Dedifferentiated amniotic fluid mesenchymal stem cell (primary cell): ENCODE measurements around the gene SLC52A3.
"Not testable (repeated sequence)": the region's sequence is repeated elsewhere in the genome, so short reads cannot be mapped to it uniquely, and the experiment has no call there.

Source experiments
- DNase-seq: peaks from one replicate; pipeline ENCODE4 v3.0.0-alpha.2; 2016; ENCODE audit errors: extremely low spot score

The SLC52A3 gene

DNA sequence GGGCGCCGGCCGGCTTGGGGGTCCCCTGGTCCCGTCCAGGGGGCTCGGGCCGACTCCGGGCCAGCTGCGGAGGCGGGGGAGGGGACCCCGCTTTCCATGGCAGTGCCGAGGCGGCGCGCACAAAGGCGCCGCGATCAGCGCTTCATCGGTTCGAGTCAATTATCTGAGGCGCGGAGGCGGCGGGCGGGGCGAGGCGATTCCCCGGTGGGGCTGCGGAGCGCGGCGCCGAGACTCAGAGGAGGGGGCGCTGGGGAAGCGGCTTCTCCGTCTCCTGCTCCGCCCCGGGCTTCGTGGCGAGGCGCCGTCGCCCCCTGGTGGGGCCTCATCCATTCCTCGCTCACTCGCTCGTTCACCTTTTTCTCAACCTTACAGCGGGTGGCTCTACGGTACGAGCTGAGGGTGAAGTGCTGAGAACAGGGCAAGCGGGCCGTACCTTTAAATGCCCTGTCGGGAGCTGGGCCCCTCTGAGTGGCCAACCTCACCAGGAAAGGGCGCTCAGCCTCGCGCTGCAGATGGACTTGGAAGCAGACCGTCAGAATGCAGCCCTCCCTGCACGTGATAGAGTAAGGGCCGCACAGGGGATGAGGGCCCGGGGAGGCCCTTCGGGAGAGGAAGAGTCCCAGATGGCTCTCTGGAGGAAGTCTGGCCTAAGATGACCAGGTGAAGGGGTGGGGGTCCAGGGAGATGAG, 39.9 kb downstream of the SLC52A3 start:
- DNase-seq, result no peak

GRCh38 chr20:726160-726559, 42.1 kb downstream of the SLC52A3 start:
- no peak for DNase-seq

- DNase-seq, result no peak
These were observed 42.8 kb downstream of the SLC52A3 start for GRCh38 chr20:725491-725890.

GRCh38 chr20:724797-725196, 43.5 kb downstream of the SLC52A3 start:
- not testable (repeated sequence) for DNase-seq

DNA sequence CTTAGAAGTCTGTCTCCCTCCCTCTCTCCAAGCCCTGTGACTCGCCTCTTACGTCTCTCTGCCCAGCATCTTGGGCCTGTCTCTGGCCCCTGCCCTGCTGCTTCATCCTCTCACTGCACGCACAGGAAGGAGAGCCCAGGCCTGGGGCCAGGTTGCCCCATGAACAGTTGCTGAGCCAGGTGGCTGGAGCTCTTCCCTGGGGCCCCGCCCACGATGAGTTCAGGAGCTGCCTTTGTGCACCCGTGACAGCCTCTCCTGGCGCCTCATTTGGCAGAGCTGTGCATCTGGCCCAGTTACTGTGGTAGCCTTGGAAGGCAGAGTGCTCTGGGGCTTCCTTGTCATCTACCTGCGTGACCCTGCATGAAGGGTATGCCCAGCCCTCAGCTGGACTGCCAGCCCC, 44.5 kb downstream of the SLC52A3 start:
- DNase-seq, result no peak

GRCh38 chr20:722822-723644, 45.3 kb downstream of the SLC52A3 start:
- DNase-seq, result no peak

DNA sequence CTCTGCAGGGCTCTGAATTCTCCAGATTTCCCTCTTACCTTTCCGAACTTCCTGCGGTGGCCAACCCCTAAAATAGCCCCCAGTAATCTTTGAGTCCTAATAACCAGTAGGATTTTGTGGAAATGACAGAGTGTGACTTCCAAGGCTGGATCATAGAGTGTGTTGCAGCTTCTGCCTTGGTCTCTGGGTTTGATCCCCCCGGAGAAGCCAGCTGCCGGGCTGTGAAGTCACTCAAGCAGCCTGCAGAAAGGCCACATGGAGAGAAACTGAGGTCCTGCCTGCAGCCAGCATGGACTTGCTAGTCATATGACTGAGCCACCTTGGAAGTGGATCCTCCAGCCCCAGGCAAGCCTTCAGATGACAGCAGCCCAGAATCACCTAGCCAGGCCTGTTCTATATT, 46.4 kb downstream of the SLC52A3 start:
- DNase-seq, result no peak

GRCh38 chr20:719816-720215, 48.5 kb downstream of the SLC52A3 start:
- no peak for DNase-seq

DNA sequence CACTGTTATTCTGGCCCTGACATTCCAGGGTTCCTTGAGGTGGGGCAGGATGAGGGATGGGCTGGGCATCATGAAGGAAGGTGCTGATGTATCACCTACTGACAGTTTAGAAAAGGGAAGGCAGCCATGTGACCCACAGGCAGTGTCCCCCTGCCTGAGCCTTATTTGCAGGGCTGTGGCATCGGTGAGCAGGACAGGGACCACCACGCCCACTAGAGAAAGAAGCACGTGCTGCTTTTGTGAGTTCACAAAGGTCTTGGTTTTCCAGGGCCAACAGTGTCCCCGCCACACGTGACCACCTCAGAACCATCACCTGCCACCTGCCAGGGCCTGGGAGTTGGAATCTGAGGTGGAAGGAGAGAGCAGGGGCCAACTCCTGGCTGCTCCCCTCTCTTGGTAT, 49.2 kb downstream of the SLC52A3 start:
- no peak for DNase-seq

DNA sequence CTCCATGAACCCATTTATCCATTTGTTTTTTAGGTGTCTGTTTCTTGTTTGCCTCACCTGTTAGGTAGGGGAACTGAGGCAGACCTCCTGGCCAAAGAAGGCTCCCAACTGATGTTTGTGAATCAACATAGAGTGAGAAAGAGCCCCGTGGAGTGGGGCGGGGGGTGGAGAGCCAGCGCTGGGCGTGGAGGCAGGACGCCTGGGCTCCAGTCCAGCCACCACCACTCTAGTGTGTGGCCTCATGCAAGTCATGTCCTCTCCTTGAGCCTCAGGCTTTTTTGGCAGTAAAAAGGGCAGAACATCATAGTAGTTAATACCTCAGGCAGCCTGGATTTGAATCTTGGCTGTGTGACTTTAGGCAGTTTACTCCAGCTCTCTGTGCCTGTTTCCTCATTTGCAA, 50.5 kb downstream of the SLC52A3 start:
- no peak for DNase-seq

DNA sequence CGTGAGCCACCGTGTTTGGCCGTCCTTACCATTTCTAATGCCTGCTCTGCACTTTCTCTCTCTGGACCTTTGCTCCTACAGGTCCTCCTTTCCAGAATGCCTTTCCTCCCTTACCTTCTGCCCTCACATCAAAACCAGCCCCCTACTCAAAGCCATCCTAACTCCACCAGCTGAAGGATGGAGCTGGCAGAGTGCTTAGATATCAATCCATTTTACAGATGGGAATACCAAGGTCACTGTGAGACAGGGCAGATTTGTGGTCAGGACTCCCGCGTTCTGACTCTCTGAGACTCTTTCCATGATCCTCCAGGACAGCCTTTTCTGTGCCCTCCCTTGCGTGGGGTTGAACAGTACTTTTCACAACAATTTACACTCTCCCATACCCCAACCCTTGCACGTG, 51.0 kb downstream of the SLC52A3 start:
- no peak for DNase-seq

GRCh38 chr20:714453-714852, 53.8 kb downstream of the SLC52A3 start:
- no peak for DNase-seq

GRCh38 chr20:711576-711975, 56.7 kb downstream of the SLC52A3 start:
- DNase-seq, result no peak

DNA sequence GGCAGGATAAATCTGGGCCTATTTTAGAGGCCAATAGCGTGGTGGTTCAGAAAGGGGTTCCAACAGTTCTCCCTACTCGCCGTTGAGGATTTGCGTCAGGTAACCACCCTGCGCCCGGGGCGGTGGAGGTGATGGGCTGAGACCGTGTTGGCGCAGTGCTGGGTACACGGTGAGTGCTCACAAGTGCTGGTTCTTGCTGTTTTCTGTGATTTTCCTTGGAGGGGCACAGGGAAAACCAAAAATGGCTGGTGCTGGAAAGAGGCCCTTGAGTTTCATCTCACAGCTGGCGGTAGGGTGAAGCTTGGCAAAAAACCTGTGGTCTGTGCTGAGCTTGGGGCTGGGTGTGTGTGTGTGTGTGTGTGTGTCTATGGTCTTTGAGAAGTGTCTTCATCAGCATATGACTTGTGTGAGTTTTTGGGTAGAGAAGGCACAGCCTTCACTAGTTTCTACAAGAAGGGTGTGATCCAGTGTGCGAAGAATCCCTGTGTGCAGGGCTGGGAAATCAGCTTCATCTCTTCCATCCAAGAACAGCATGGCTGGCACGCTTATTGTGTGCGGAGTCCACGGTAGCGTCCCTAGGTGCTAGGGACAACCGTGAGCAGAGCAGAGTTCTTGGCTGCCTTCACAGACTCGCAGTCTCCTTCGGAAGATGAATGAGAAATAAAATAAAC, 57.4 kb downstream of the SLC52A3 start:
- no peak for DNase-seq
